ENCODE data around the gene CYSLTR1. TPM values are rescaled to one million over a fixed set of nuclear protein-coding genes. Genes with fewer than 3 reads are reported as not detected.

The CYSLTR1 gene
- total RNA-seq (2012; rRNA removed) = not detected in 2 replicates
- not detected in 2 replicates for polyA plus RNA-seq (2012; rRNA removed)
- not detected in 2 replicates for polyA plus RNA-seq (2012; cell fraction: cytosol; rRNA removed)
- polyA plus RNA-seq (2012; cell fraction: nucleus; rRNA removed; ENCODE audit: low replicate concordance) = not detected in 2 replicates
- Bru-seq, nascent RNA = not detected
- percentile 2 among the genes with signal in this experiment for BruChase-seq, experiment 1, labeled RNA remaining after a 6-hour chase
- BruChase-seq, experiment 2, labeled RNA remaining after a 2-hour chase = not detected
- long read RNA-seq = 0 reads

DNA sequence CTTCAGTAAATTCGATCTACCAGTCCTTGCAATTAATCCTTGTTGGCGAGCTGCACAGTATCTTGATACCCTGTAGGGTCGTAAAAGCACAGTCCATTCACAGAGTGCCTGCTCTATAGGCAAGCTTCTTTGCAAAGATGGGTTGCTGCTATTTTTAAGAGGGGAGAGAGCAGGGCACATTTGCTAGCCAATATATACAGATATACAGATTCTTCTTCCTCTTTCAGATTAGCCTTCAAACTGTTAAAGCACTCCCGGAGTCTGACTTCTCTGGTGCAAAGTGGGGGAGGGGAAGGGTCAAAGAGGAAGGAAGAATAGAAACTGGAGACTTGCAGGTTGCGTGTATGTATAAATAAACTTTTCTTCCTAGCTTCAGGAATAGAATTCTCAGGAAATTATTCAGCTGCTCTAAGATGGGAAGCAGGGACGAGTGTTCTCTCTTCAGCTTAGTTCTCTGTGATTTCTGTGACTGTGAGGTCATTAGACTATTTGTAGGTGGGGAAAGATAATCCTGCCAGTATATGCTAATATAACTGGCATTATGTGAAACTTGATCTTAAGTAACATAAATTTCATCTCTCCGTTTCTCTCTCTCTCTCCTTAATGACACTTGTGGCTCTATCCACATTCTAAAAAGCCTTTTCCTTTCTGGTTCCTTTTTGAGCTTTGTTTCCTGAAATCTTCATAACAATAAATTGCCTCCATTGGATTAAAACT lies at the start of gene CYSLTR1:
Gene CYSLTR1 (minus strand): TSS at position 242 of the 717 bp plus-strand sequence. CDS start 53,865 bp downstream, outside the sequence.
- H3K4ac ChIP-seq (ENCODE audit: low read depth, low read length) = no peak within 1 kb of the TSS
- ChIA-PET POLR2A (ENCODE audit: unreplicated experiment) (no interaction called here), CTCF (no interaction called here)
- no peak within 1 kb of the TSS for H3K56ac ChIP-seq (ENCODE audit: extremely low read depth, insufficient read depth, low read length)
- H3K4me1 ChIP-seq (ENCODE audit: control insufficient read depth, insufficient read depth, low read length) = no peaks in the 10 kb centered on the region
- H3K4me2 ChIP-seq (ENCODE audit: low read depth, low read length) = no peak within 1 kb of the TSS
- no peak within 1 kb of the TSS for H4K5ac ChIP-seq (ENCODE audit: low read depth, low read length)
- H3K9me1 ChIP-seq (ENCODE audit: insufficient read depth, low read length) = no peaks in the 10 kb centered on the region
- H3K23ac ChIP-seq (ENCODE audit: low read depth, low read length) = no peak within 1 kb of the TSS
- H3K27me3 ChIP-seq (ENCODE audit: control insufficient read depth, insufficient read depth, low read length) = no peaks in the 10 kb centered on the region
- TF ChIP-seq USF2 (IDR thresholded peaks at IDR 0.05; ENCODE audit: low read depth, low read length) = no peak
- TF ChIP-seq RCOR1 (IDR thresholded peaks at IDR 0.05; ENCODE audit: insufficient replicate concordance, low read length) = no peak
- TF ChIP-seq MAZ (IDR thresholded peaks at IDR 0.05; ENCODE audit: borderline replicate concordance, low read depth, low read length) = no peak
- TF ChIP-seq RAD21 (IDR thresholded peaks at IDR 0.05; ENCODE audit: low read length) = no peak
- no peak for TF ChIP-seq FOS (IDR thresholded peaks at IDR 0.05; ENCODE audit: low read depth, low read length)
- TF ChIP-seq CHD1 (IDR thresholded peaks at IDR 0.05; ENCODE audit: low read depth, low read length) = no peak
- TF ChIP-seq MXI1 (IDR thresholded peaks at IDR 0.05; ENCODE audit: borderline replicate concordance, low read depth, low read length) = no peak
- TF ChIP-seq, protein P1, sequence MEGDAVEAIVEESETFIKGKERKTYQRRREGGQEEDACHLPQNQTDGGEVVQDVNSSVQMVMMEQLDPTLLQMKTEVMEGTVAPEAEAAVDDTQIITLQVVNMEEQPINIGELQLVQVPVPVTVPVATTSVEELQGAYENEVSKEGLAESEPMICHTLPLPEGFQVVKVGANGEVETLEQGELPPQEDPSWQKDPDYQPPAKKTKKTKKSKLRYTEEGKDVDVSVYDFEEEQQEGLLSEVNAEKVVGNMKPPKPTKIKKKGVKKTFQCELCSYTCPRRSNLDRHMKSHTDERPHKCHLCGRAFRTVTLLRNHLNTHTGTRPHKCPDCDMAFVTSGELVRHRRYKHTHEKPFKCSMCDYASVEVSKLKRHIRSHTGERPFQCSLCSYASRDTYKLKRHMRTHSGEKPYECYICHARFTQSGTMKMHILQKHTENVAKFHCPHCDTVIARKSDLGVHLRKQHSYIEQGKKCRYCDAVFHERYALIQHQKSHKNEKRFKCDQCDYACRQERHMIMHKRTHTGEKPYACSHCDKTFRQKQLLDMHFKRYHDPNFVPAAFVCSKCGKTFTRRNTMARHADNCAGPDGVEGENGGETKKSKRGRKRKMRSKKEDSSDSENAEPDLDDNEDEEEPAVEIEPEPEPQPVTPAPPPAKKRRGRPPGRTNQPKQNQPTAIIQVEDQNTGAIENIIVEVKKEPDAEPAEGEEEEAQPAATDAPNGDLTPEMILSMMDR (conservative IDR thresholded peaks at IDR 0.05; ENCODE audit: low read depth, low read length) = no peak
- no peak for TF ChIP-seq MAFK (IDR thresholded peaks at IDR 0.05; ENCODE audit: low read depth, low read length)
- in situ Hi-C loops (cut with MboI; ENCODE audit: low sequenced_read_pairs) = no loop called here
- WGBS, 2 experiments (ENCODE audit: extremely low coverage in 2 of 2, insufficient read length in 1 of 2) = no CpG with 5 or more reads among the region's 7 CpGs
- H3K27ac ChIP-seq (ENCODE audit: insufficient read depth, low read length) = no peak within 1 kb of the TSS
- no peak within 1 kb of the TSS for H4K8ac ChIP-seq (ENCODE audit: low read depth in 2 of 2, low read length in 2 of 2)
- no peak within 1 kb of the TSS for H3K9ac ChIP-seq (ENCODE audit: low read depth, low read length)
- no peak within 1 kb of the TSS for H2AK5ac ChIP-seq (ENCODE audit: low read depth, low read length)
- no peak for ATAC-seq (ENCODE audit: low read depth)
- H2BK20ac ChIP-seq (ENCODE audit: low read depth, low read length) = no peak within 1 kb of the TSS
- intact Hi-C loops (cut with micrococcal nuclease) = no loop called here
- H3K4me3 ChIP-seq (ENCODE audit: insufficient read depth, low read depth, low read length) = no peak within 1 kb of the TSS
- H3K36me3 ChIP-seq (ENCODE audit: control insufficient read depth, insufficient read depth, low read length) = no peaks in the 10 kb centered on the region
- no peak within 1 kb of the TSS for H2AK9ac ChIP-seq (replicated peaks; ENCODE audit: low read depth, low read length, poor library complexity)
- dilution Hi-C loops (cut with HindIII; ENCODE audit: low sequenced_read_pairs, unreplicated experiment) = no loop called here
- H2BK120ac ChIP-seq (ENCODE audit: low read depth, low read length) = no peak within 1 kb of the TSS
- no peaks in the 10 kb centered on the region for H3K79me1 ChIP-seq (ENCODE audit: low read depth in 1 of 2, low read length in 2 of 2)
- BruUV-seq (replicated peaks) = no TSS peak
- H4K20me1 ChIP-seq (ENCODE audit: insufficient read depth, low read length) = no peaks in the 10 kb centered on the region
- H3K9me3 ChIP-seq (ENCODE audit: control insufficient read depth, insufficient read depth, low read length) = no peaks in the 10 kb centered on the region
- DNase-seq = no peak
- no peak within 1 kb of the TSS for H3K14ac ChIP-seq (replicated peaks; ENCODE audit: low read depth, low read length)
- H2BK5ac ChIP-seq (ENCODE audit: low read depth, low read length, poor library complexity, severe bottlenecking) = no peak within 1 kb of the TSS
- no peak within 1 kb of the TSS for H3K18ac ChIP-seq (ENCODE audit: low read depth, low read length)
- H2AFZ ChIP-seq (replicated peaks; ENCODE audit: low read length, poor library complexity) = no peak within 1 kb of the TSS
- no peak within 1 kb of the TSS for H2BK15ac ChIP-seq (ENCODE audit: low read depth, low read length)
- H4K91ac ChIP-seq (ENCODE audit: insufficient read depth, low read depth, low read length) = no peak within 1 kb of the TSS
